ENCODE measurements around the gene CAMSAP1. TPM values are rescaled to one million over a fixed set of nuclear protein-coding genes. Genes with fewer than 3 reads are reported as not detected.

Gene CAMSAP1
- total and polyA plus RNA-seq, 2 experiments from 2014 or later: 2.8 to 12.4 TPM

DNA sequence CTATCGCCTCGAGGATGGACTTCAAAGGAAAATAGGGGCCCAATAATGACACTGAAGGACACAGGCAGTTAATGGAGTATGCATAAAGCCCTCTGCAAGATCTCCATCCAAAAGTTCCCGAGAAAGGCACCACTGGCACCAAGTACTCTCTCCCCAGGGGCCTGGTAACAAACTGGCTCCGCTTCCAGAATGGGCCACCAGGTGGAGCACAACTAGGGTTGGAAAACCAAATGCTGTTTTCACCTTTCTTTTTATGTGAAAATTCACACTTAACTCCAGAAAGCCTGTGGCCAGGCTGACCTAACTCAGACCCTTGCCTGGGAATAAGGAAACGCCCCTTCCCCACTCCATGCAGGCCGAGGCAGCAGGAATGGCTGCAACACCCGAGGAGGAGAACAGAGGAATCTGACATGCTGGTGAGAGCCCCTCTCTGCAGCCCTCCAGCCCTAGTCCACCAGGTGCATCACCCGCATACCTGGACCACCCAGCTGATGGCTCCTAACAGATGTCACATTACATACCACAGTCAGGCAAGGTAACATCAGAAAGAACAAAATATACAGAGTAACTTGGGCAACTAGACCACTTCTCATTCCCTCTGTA is 42.8 kb downstream of the CAMSAP1 start:
- DNase-seq: peak; percentile 66
- WGBS, 2 experiments (ENCODE audit: low coverage in 1 of 2, low lambda C conversion rate in 2 of 2, missing lambda C conversion rate in 2 of 2): 24 to 27% methylated on average over 8 of the region's 8 CpGs

DNA sequence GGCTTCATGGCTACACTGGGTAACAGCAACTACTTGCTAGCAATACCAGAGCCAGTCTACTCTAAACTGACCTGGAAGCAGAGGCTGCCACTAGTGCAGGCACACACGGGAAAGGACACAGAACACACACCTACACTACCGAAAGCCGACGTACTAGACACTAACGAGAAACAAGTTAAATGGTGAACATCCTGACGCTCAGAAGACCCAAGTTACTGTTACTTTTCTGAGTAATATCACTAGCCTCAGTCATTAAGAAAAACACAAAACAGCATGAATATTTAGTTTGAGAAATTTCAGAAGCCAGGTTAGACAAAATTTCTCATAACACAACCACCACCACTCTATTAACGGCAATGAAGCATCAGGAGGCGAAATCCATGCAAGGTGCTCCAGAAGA is 44.5 kb downstream of the CAMSAP1 start:
- WGBS, 2 experiments (ENCODE audit: low coverage in 1 of 2, low lambda C conversion rate in 2 of 2, missing lambda C conversion rate in 2 of 2): 95 to 100% methylated on average over 8 of the region's 8 CpGs
- Histone ChIP-seq H3K9me2 (ENCODE audit: insufficient read depth) (no peaks in the 10 kb centered on the region), H3K27ac (no peak overlapping the region), H3K27me3 (replicated peaks; ENCODE audit: insufficient read depth) (no peaks in the 10 kb centered on the region), H2AFZ (no peak overlapping the region), H4K20me1 (ENCODE audit: insufficient read depth) (peaks cover 4% of the 10 kb centered on the region; the same call in 1 of the 2 replicates), H3K4me1 (ENCODE audit: insufficient read depth) (peaks cover 8% of the 10 kb centered on the region), H3K4me2 (ENCODE audit: unreplicated experiment) (no peak overlapping the region), H3K9ac (no peak overlapping the region), H3K79me2 (ENCODE audit: insufficient read depth) (peaks cover 42% of the 10 kb centered on the region), H3K4me3 (no peak overlapping the region), H3F3A (ENCODE audit: insufficient read depth) (peaks cover 6% of the 10 kb centered on the region), H3K36me3 (ENCODE audit: low read depth) (no peaks in the 10 kb centered on the region), H3K9me3 (ENCODE audit: low read depth) (no peaks in the 10 kb centered on the region)
- in situ Hi-C loops (cut with MboI): no loop called here
- TF ChIP-seq EZH2 (IDR thresholded peaks at IDR 0.05; ENCODE audit: insufficient read depth, poor library complexity, severe bottlenecking): no peak
- no peak for DNase-seq

More for the DNA sequence above, 42.8 kb downstream of the CAMSAP1 start:
- Histone ChIP-seq H3K9me2 (ENCODE audit: insufficient read depth) (no peaks in the 10 kb centered on the region), H3K4me3 (no peak overlapping the region), H3K9ac (no peak overlapping the region), H3K79me2 (ENCODE audit: insufficient read depth) (peaks cover 59% of the 10 kb centered on the region), H3K4me1 (ENCODE audit: insufficient read depth) (no peaks in the 10 kb centered on the region), H3K36me3 (ENCODE audit: low read depth) (no peaks in the 10 kb centered on the region), H3K27ac (no peak overlapping the region), H2AFZ (no peak overlapping the region), H3K27me3 (replicated peaks; ENCODE audit: insufficient read depth) (no peaks in the 10 kb centered on the region), H3K4me2 (ENCODE audit: unreplicated experiment) (no peak overlapping the region), H3K9me3 (ENCODE audit: low read depth) (no peaks in the 10 kb centered on the region), H4K20me1 (ENCODE audit: insufficient read depth) (peaks cover 8% of the 10 kb centered on the region; the same call in 1 of the 2 replicates), H3F3A (ENCODE audit: insufficient read depth) (no peaks in the 10 kb centered on the region)
- TF ChIP-seq EZH2 (IDR thresholded peaks at IDR 0.05; ENCODE audit: insufficient read depth, poor library complexity, severe bottlenecking): no peak
- in situ Hi-C loops (cut with MboI): no loop called here

DNA sequence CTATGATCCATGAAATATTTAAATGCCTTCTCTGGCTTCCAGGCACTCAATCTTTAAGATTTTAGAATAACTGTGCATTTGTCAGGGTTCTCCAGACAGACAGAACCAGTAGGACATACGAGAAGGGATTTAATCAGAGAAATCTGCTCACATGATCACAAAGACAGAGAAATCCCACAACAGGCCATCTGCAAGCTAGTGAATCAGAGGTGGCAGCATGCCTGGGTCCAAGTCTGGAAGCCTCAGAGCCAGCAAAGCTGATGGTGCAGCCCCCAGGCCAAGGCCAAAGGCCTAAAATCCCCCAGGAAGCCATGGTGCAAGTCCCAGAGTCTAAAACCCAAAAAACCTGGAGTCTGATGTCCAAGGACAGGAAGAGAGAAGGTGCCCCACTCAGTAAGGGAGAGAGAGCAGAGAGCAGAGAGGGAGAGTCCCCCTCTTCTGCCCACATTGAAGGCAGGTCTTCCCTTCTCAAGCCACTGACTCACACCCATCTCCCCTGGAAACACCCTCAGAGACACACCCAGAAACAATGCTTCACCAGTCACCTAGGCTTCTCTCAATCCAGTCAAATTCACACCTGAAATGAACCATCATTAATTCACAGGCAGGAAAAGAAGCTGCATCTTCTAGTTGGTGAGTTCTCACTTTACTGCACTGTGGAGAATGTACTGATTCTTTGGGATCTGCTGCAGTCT is 48.7 kb downstream of the CAMSAP1 start:
- in situ Hi-C loops (cut with MboI): no loop called here
- Histone ChIP-seq H3K79me2 (ENCODE audit: insufficient read depth) (peaks cover 15% of the 10 kb centered on the region), H4K20me1 (ENCODE audit: insufficient read depth) (peaks cover 7% of the 10 kb centered on the region; the same call in 1 of the 2 replicates), H3K9ac (no peak overlapping the region), H3K36me3 (ENCODE audit: low read depth) (no peaks in the 10 kb centered on the region), H3K27me3 (replicated peaks; ENCODE audit: insufficient read depth) (no peaks in the 10 kb centered on the region), H3F3A (ENCODE audit: insufficient read depth) (peaks cover 18% of the 10 kb centered on the region), H3K4me2 (ENCODE audit: unreplicated experiment) (no peak overlapping the region), H3K9me2 (ENCODE audit: insufficient read depth) (no peaks in the 10 kb centered on the region), H3K27ac (no peak overlapping the region), H3K9me3 (ENCODE audit: low read depth) (no peaks in the 10 kb centered on the region), H3K4me1 (ENCODE audit: insufficient read depth) (peaks cover 17% of the 10 kb centered on the region), H2AFZ (no peak overlapping the region), H3K4me3 (no peak overlapping the region)
- no peak for TF ChIP-seq EZH2phosphoT487 (IDR thresholded peaks at IDR 0.05; ENCODE audit: insufficient read depth, low read depth)
- no peak for TF ChIP-seq EZH2 (IDR thresholded peaks at IDR 0.05; ENCODE audit: insufficient read depth, poor library complexity, severe bottlenecking)
- 84 to 89% methylated on average over 1 of the region's 1 CpG for WGBS, 2 experiments (ENCODE audit: low coverage in 1 of 2, low lambda C conversion rate in 2 of 2, missing lambda C conversion rate in 2 of 2)
- peak; percentile 39 for DNase-seq

DNA sequence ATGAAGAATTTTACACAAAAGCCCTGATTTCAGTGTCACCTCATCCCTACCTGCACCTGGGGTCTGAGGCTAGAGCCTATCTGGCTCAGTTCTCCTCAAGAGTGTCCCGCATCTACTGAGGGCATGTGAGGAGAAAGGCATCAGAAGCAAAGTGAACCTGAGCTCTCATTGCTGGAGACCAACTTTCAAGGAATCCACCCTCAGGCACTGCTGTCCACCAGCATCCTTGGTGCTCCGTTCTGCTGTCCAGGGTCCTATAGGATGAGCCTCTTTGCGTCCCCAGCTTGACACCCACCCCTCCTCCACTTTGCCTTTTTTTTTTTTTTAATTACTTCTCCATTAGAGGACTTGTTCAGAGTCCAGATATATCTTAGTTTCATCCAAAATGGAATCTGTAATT is 49.5 kb downstream of the CAMSAP1 start:
- peaks cover 8% of the 10 kb centered on the region for H3K79me2 ChIP-seq (ENCODE audit: insufficient read depth)
- 98% methylated on average over 3 of the region's 3 CpGs for WGBS, 2 experiments (ENCODE audit: low coverage in 1 of 2, low lambda C conversion rate in 2 of 2, missing lambda C conversion rate in 2 of 2)
- no peak overlapping the region for H3K27ac ChIP-seq
- H3K9ac ChIP-seq: no peak overlapping the region
- no peaks in the 10 kb centered on the region for H3K9me3 ChIP-seq (ENCODE audit: low read depth)
- in situ Hi-C loops (cut with MboI): no loop called here
- no peak overlapping the region for H3K4me3 ChIP-seq
- no peaks in the 10 kb centered on the region for H3K27me3 ChIP-seq (replicated peaks; ENCODE audit: insufficient read depth)
- peaks cover 17% of the 10 kb centered on the region for H3K4me1 ChIP-seq (ENCODE audit: insufficient read depth)
- H3K9me2 ChIP-seq (ENCODE audit: insufficient read depth): no peaks in the 10 kb centered on the region
- peaks cover 7% of the 10 kb centered on the region; the same call in 1 of the 2 replicates for H4K20me1 ChIP-seq (ENCODE audit: insufficient read depth)
- peak; percentile 10 for DNase-seq
- H3F3A ChIP-seq (ENCODE audit: insufficient read depth): peaks cover 18% of the 10 kb centered on the region
- H2AFZ ChIP-seq: no peak overlapping the region
- TF ChIP-seq EZH2phosphoT487 (IDR thresholded peaks at IDR 0.05; ENCODE audit: insufficient read depth, low read depth): no peak
- TF ChIP-seq EZH2 (IDR thresholded peaks at IDR 0.05; ENCODE audit: insufficient read depth, poor library complexity, severe bottlenecking): no peak
- no peaks in the 10 kb centered on the region for H3K36me3 ChIP-seq (ENCODE audit: low read depth)
- H3K4me2 ChIP-seq (ENCODE audit: unreplicated experiment): no peak overlapping the region

Data from GM23248 (cell line).